DOHH2 (cell line): ENCODE data around the gene POGZ.

Source experiments
- EZH2phosphoT487 ChIP-seq: fragments of 200-600 bp; sonication (generic); IDR thresholded peaks from 2 replicates; pipeline ENCODE4 v1.6.1; 2017; ENCODE audit warnings: borderline replicate concordance, mild to moderate bottlenecking, antibody characterized with exemption, low read length, moderate library complexity, mixed read lengths
- TF ChIP-seq, protein P1 (sequence below): fragments of 200-600 bp; sonication (generic); IDR thresholded peaks from one replicate; pipeline ENCODE4 v1.5.1; 2014; ENCODE audit warnings: antibody characterized with exemption, mild to moderate bottlenecking, low read depth, low read length; ENCODE audit not compliant: poor library complexity, severe bottlenecking

- TF ChIP-seq, protein P1, sequence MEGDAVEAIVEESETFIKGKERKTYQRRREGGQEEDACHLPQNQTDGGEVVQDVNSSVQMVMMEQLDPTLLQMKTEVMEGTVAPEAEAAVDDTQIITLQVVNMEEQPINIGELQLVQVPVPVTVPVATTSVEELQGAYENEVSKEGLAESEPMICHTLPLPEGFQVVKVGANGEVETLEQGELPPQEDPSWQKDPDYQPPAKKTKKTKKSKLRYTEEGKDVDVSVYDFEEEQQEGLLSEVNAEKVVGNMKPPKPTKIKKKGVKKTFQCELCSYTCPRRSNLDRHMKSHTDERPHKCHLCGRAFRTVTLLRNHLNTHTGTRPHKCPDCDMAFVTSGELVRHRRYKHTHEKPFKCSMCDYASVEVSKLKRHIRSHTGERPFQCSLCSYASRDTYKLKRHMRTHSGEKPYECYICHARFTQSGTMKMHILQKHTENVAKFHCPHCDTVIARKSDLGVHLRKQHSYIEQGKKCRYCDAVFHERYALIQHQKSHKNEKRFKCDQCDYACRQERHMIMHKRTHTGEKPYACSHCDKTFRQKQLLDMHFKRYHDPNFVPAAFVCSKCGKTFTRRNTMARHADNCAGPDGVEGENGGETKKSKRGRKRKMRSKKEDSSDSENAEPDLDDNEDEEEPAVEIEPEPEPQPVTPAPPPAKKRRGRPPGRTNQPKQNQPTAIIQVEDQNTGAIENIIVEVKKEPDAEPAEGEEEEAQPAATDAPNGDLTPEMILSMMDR, result no peak
- TF ChIP-seq EZH2phosphoT487, result no peak
Measured at GRCh38 chr1:151461694-151462093, 2.4 kb upstream of the POGZ start.
